GM12878 (cell line): ENCODE data around the gene STK10. TPM values are rescaled to one million over a fixed set of nuclear protein-coding genes. Genes with fewer than 3 reads are reported as not detected.
A peak's percentile ranks its signal among the peaks of the same experiment; 100 is the strongest.

Experiments used
- ATAC-seq: fragments of 200-7000 bp; cut with Tn5 transposase; 3 replicates; pipeline ENCODE4 v1.9.1; 2020; ENCODE audit warnings: mild to moderate bottlenecking, moderate library complexity
- BruUV-seq: library from RNA; stranded (reverse); fragments of 400-500 nt; replicated peaks from 2 replicates; lab custom pipeline; 2021; lab: Mats Ljungman, UMichigan
- CTCF ChIA-PET: fragments of 300-600 bp; sonication (Branson Sonifier 250); formaldehyde crosslinking; extraction: SDS; loops from one replicate; lab custom pipeline; 2021; ENCODE audit warnings: inconsistent platforms; lab: Yijun Ruan, JAX
- POLR2A ChIA-PET: fragments of 350-600 bp; formaldehyde crosslinking; extraction: SDS; loops from one replicate; lab custom pipeline; 2021; ENCODE audit warnings: inconsistent platforms; lab: Charles Lee
- RAD21 ChIA-PET: fragments of 300-600 bp; sonication (Branson Sonifier 250); formaldehyde crosslinking; loops from one replicate; lab custom pipeline; 2023; ENCODE audit warnings: antibody characterized with exemption; ENCODE audit not compliant: unreplicated experiment; lab: Charles Lee
- SMC1A ChIA-PET: fragments of 300-600 bp; sonication (Branson Sonifier 250); formaldehyde crosslinking; loops from one replicate; lab custom pipeline; 2023; ENCODE audit not compliant: unreplicated experiment, uncharacterized antibody; lab: Charles Lee
- DNase-seq: peaks from one replicate; pipeline ENCODE4 v3.0.0-alpha.2; 2011; ENCODE audit warnings: low read depth, low spot score
- FAIRE-seq: peaks from 3 replicates; lab custom pipeline; 2011; peaks lifted over from hg19 to GRCh38; lab: Jason Lieb, UNC
- H2AFZ ChIP-seq: 2 replicates; pipeline ENCODE4 v1.6.0; 2011; ENCODE audit warnings: low read depth, low read length, control low read depth; ENCODE audit not compliant: control insufficient read depth
- H3K27ac ChIP-seq: 2 replicates; pipeline ENCODE4 v1.5.1; 2011; ENCODE audit warnings: control low read depth; ENCODE audit not compliant: control insufficient read depth, insufficient read depth
- H3K27me3 ChIP-seq, 2 experiments: replicated peaks in 1 of 2; 2 replicates each; pipeline versions ENCODE4 v1.6.0 to v1.6.1; 2011; ENCODE audit warnings: low read length in 1 of 2; ENCODE audit not compliant: control insufficient read depth in 2 of 2, insufficient read depth in 2 of 2
- H3K36me3 ChIP-seq, 2 experiments: 2 replicates each; pipeline ENCODE4 v1.5.1; 2011; ENCODE audit warnings: low read length in 1 of 2; ENCODE audit not compliant: control insufficient read depth in 2 of 2, insufficient read depth in 2 of 2
- H3K4me1 ChIP-seq: 2 replicates; pipeline ENCODE4 v1.6.1; 2011; ENCODE audit warnings: mild to moderate bottlenecking, low read length, moderate library complexity, mixed read lengths; ENCODE audit not compliant: control insufficient read depth, insufficient read depth
- H3K4me2 ChIP-seq: 2 replicates; pipeline ENCODE4 v1.6.0; 2011; ENCODE audit warnings: control low read depth; ENCODE audit not compliant: control insufficient read depth, insufficient read depth
- H3K4me3 ChIP-seq: fragments of 200-600 bp; sonication (generic); 2 replicates; pipeline ENCODE4 v1.5.1; 2016
- H3K79me2 ChIP-seq: 2 replicates; pipeline ENCODE4 v1.6.0; 2011; ENCODE audit warnings: low read length; ENCODE audit not compliant: control insufficient read depth, insufficient read depth
- H3K9ac ChIP-seq: 2 replicates; pipeline ENCODE4 v1.8.0; 2011; ENCODE audit warnings: low read length, control low read depth, mixed read lengths; ENCODE audit not compliant: control insufficient read depth, insufficient read depth
- H3K9me3 ChIP-seq: replicated peaks from 3 replicates; pipeline ENCODE4 v1.5.1; 2011; ENCODE audit warnings: mild to moderate bottlenecking, low read length; ENCODE audit not compliant: control insufficient read depth, insufficient read depth
- H4K20me1 ChIP-seq: 2 replicates; pipeline ENCODE4 v1.6.0; 2011; ENCODE audit not compliant: control insufficient read depth, insufficient read depth
- BACH1 ChIP-seq: fragments of 450-650 bp; IDR thresholded peaks from 2 replicates; pipeline ENCODE4 v1.6.1; 2017; ENCODE audit warnings: mild to moderate bottlenecking, borderline replicate concordance
- EED ChIP-seq: sonication (generic); IDR thresholded peaks from 2 replicates; pipeline ENCODE4 v1.6.1; 2016; ENCODE audit warnings: antibody characterized with exemption, low read depth
- EGR1 ChIP-seq, 2 experiments: IDR thresholded peaks; 1 replicate in 1 of 2; 2 replicates in 1 of 2; pipeline ENCODE4 v1.6.1; 2011 to 2012; ENCODE audit warnings: low read depth in 2 of 2, low read length in 2 of 2, borderline replicate concordance in 1 of 2, mild to moderate bottlenecking in 1 of 2, moderate library complexity in 1 of 2
- MEF2A ChIP-seq: IDR thresholded peaks from 2 replicates; pipeline ENCODE4 v1.6.1; 2011; ENCODE audit warnings: low read depth, mild to moderate bottlenecking, low read length, moderate library complexity; ENCODE audit not compliant: insufficient read depth
- MTA2 ChIP-seq: fragments of 450-650 bp; IDR thresholded peaks from 2 replicates; pipeline ENCODE4 v1.6.1; 2016; ENCODE audit warnings: low read depth, mild to moderate bottlenecking, moderate library complexity
- RCOR1 ChIP-seq: conservative IDR thresholded peaks from 2 replicates; pipeline ENCODE4 v1.6.1; 2012; ENCODE audit warnings: low read depth, low read length, improper control_type of control experiment
- SUZ12 ChIP-seq: fragments of 200-600 bp; sonication (generic); IDR thresholded peaks from one replicate; pipeline ENCODE4 v1.6.1; 2018; ENCODE audit warnings: antibody characterized with exemption, mild to moderate bottlenecking; ENCODE audit not compliant: unreplicated experiment
- WGBS: methylation state at CpG from one replicate; pipeline ENCODE4 v1.1.6; 2016; ENCODE audit warnings: low lambda C conversion rate; ENCODE audit not compliant: insufficient replicate concordance, insufficient coverage; ENCODE audit errors: missing lambda C conversion rate; 5-methylcytosine and 5-hydroxymethylcytosine counted together
- in situ Hi-C: fragments of 300-500 bp; cut with MboI; formaldehyde crosslinking; loops from 9 replicates; pipeline ENCODE4 v1.14.3; 2018; ENCODE audit warnings: mixed read lengths
- intact Hi-C: fragments of 100-400 bp; cut with micrococcal nuclease; formaldehyde crosslinking; loops from one replicate; pipeline ENCODE4 v1.14.2; 2022; ENCODE audit not compliant: unreplicated experiment
- polyA plus RNA-seq, 11 experiments: library from polyadenylated mRNA; depleted of rRNA in 4 of 11; unstranded in 6 of 11; stranded (reverse) in 5 of 11; fragments of >200 nt; fragmentation: Nextera tagmentation in 4 of 11; fragmentation: Illumina TruSeq in 1 of 11; extraction: Ambion mirVana in 4 of 11; extraction: Trizol in 1 of 11; gene quantifications; 1 replicate in 1 of 11; 2 replicates in 10 of 11; pipeline versions ENCODE4 v1.2.1 to v1.2.3, GENCODE V29; 2011 to 2016; ENCODE audit warnings: inconsistent platforms in 2 of 11, missing spikeins in 2 of 11, low read depth in 1 of 11
- total RNA-seq, 4 experiments: library from RNA; depleted of rRNA in 3 of 4; stranded (reverse); fragments of >200 nt in 3 of 4; fragmentation: Illumina TruSeq in 1 of 4; extraction: Trizol in 1 of 4; gene quantifications; 2 replicates each; pipeline versions ENCODE4 v1.2.1 to v1.2.3, GENCODE V29; 2013 to 2021

The STK10 gene
- total and polyA plus RNA-seq, 10 of the 15 experiments (the other 5 are each of a cell fraction or from before 2014, with no cell fraction given): 14.2 to 96.4 (median 50.6) TPM

GRCh38 chr5:172006321-172007174, 181.5 kb downstream of the STK10 start, which contains the start of gene FBXW11 (continued):
- TF ChIP-seq EGR1 (IDR thresholded peaks at IDR 0.05; ENCODE audit: borderline replicate concordance in 1 of 2, low read depth in 2 of 2, low read length in 2 of 2) (peak; percentile 26 to 99), BACH1 (peak; percentile 60; the same call in 1 of the 2 replicates), MEF2A (0 out of 2 replicates have a peak, but pooled peaks have one; percentile 38)

GRCh38 chr5:172005708-172006320, 182.2 kb downstream of the STK10 start:
- in situ Hi-C loops (loop anchor here (5.0 kb wide), 1 partner anchor 181 kb away; the partner anchor contains the start of gene STK10), intact Hi-C loops (loop anchor here (2.0 to 10.0 kb wide), 2 partner anchors 183 to 591 kb away; partner anchors contain the start of genes FGF18 and STK10)
- POLR2A ChIA-PET: interaction anchor here (0.6 to 3.1 kb wide), 14 partner anchors 11 to 181 kb away, joined by 3 to 30 read pairs (median 4); no protein-coding TSS in a partner anchor
- FAIRE-seq: no peak
- Histone ChIP-seq H3K27ac (peak overlapping the region; percentile 98), H3K4me2 (peak overlapping the region; percentile 64), H3K9ac (peak overlapping the region; percentile 88), H3K4me3 (peak overlapping the region; percentile 100), H3K36me3 (no peaks in the 10 kb centered on the region), H3K27me3 (no peaks in the 10 kb centered on the region), H4K20me1 (no peaks in the 10 kb centered on the region), H3K9me3 (no peaks in the 10 kb centered on the region), H2AFZ (peak overlapping the region; percentile 99), H3K4me1 (peaks cover 34% of the 10 kb centered on the region), H3K79me2 (peaks cover 64% of the 10 kb centered on the region)
- under 1% methylated on average over 21 of the region's 34 CpGs for WGBS
- SMC1A ChIA-PET: interaction anchor here (0.7 to 8.8 kb wide), 22 partner anchors 8 to 618 kb away, joined by 3 to 167 read pairs (median 4); partner anchors contain the start of gene NPM1
- TF ChIP-seq MTA2 (peak; percentile 10; the same call in 1 of the 2 replicates), SUZ12 (no peak), RCOR1 (no peak), EED (0 out of 2 replicates have a peak, but pooled peaks have one; percentile 5)
- CTCF ChIA-PET: interaction anchor here (0.9 to 9.6 kb wide), 17 partner anchors 9 to 277 kb away, joined by 3 to 179 read pairs (median 5); partner anchors contain the start of gene STK10
- no peak for DNase-seq
- peak; percentile 12 for ATAC-seq
- RAD21 ChIA-PET: interaction anchor here (0.8 to 6.4 kb wide), 16 partner anchors 16 to 617 kb away, joined by 3 to 97 read pairs (median 7); partner anchors contain the start of gene STK10
- no TSS peak for BruUV-seq
